NOMO-1 treated with dmso at 0.1 percent for 144 hours (cell line): ENCODE measurements around the gene CCDC71L.

Experiments
- DNase-seq: peaks from one replicate; lab custom pipeline; 2025; ENCODE audit not compliant: unreplicated experiment; lab: John Stamatoyannopoulos, UW

The CCDC71L gene

GRCh38 chr7:106626376-106627164 is 34.4 kb downstream of the CCDC71L start:
- no peak for DNase-seq

GRCh38 chr7:106625678-106626301 is 35.2 kb downstream of the CCDC71L start:
- no peak for DNase-seq

GRCh38 chr7:106623853-106624252 is 37.1 kb downstream of the CCDC71L start:
- DNase-seq, result no peak

GRCh38 chr7:106623315-106623660 is 37.7 kb downstream of the CCDC71L start:
- no peak for DNase-seq

- no peak for DNase-seq
These were observed 38.2 kb downstream of the CCDC71L start for GRCh38 chr7:106622654-106623314.

- no peak for DNase-seq
These were observed 39.4 kb downstream of the CCDC71L start for GRCh38 chr7:106621393-106622132.

- DNase-seq, result no peak
These were observed 40.3 kb downstream of the CCDC71L start for GRCh38 chr7:106620676-106621075.

GRCh38 chr7:106620034-106620433 is 40.9 kb downstream of the CCDC71L start:
- DNase-seq, result no peak

GRCh38 chr7:106619213-106619612 is 41.7 kb downstream of the CCDC71L start:
- DNase-seq, result no peak

GRCh38 chr7:106618480-106618879 is 42.5 kb downstream of the CCDC71L start:
- no peak for DNase-seq

- DNase-seq, result no peak
These were observed 43.1 kb downstream of the CCDC71L start for GRCh38 chr7:106617860-106618259.

- DNase-seq, result no peak
These were observed 44.3 kb downstream of the CCDC71L start for GRCh38 chr7:106616708-106617051.

- no peak for DNase-seq
These were observed 44.9 kb downstream of the CCDC71L start for GRCh38 chr7:106615808-106616707.

GRCh38 chr7:106614751-106615150 is 46.2 kb downstream of the CCDC71L start:
- no peak for DNase-seq

GRCh38 chr7:106613848-106614560 is 47.0 kb downstream of the CCDC71L start:
- no peak for DNase-seq

GRCh38 chr7:106613279-106613678 is 47.7 kb downstream of the CCDC71L start:
- no peak for DNase-seq

- no peak for DNase-seq
These were observed 48.5 kb downstream of the CCDC71L start for GRCh38 chr7:106612432-106612831.

GRCh38 chr7:106611911-106612310 is 49.0 kb downstream of the CCDC71L start:
- DNase-seq, result no peak

GRCh38 chr7:106610996-106611886 is 49.7 kb downstream of the CCDC71L start:
- no peak for DNase-seq
